GM12878 (cell line): ENCODE data around the gene C11orf42. TPM values are rescaled to one million over a fixed set of nuclear protein-coding genes. Genes with fewer than 3 reads are reported as not detected.

Experiments
- ATAC-seq: fragments of 200-7000 bp; cut with Tn5 transposase; 3 replicates; pipeline ENCODE4 v1.9.1; 2020; ENCODE audit warnings: mild to moderate bottlenecking, moderate library complexity
- BruUV-seq: library from RNA; stranded (reverse); fragments of 400-500 nt; replicated peaks from 2 replicates; lab custom pipeline; 2021; lab: Mats Ljungman, UMichigan
- CTCF ChIA-PET: fragments of 300-600 bp; sonication (Branson Sonifier 250); formaldehyde crosslinking; extraction: SDS; loops from one replicate; lab custom pipeline; 2021; ENCODE audit warnings: inconsistent platforms; lab: Yijun Ruan, JAX
- POLR2A ChIA-PET: fragments of 350-600 bp; formaldehyde crosslinking; extraction: SDS; loops from one replicate; lab custom pipeline; 2021; ENCODE audit warnings: inconsistent platforms; lab: Charles Lee
- RAD21 ChIA-PET: fragments of 300-600 bp; sonication (Branson Sonifier 250); formaldehyde crosslinking; loops from one replicate; lab custom pipeline; 2023; ENCODE audit warnings: antibody characterized with exemption; ENCODE audit not compliant: unreplicated experiment; lab: Charles Lee
- SMC1A ChIA-PET: fragments of 300-600 bp; sonication (Branson Sonifier 250); formaldehyde crosslinking; loops from one replicate; lab custom pipeline; 2023; ENCODE audit not compliant: unreplicated experiment, uncharacterized antibody; lab: Charles Lee
- DNase-seq: peaks from one replicate; pipeline ENCODE4 v3.0.0-alpha.2; 2011; ENCODE audit warnings: low read depth, low spot score
- FAIRE-seq: peaks from 3 replicates; lab custom pipeline; 2011; peaks lifted over from hg19 to GRCh38; lab: Jason Lieb, UNC
- H2AFZ ChIP-seq: 2 replicates; pipeline ENCODE4 v1.6.0; 2011; ENCODE audit warnings: low read depth, low read length, control low read depth; ENCODE audit not compliant: control insufficient read depth
- H3K27ac ChIP-seq: 2 replicates; pipeline ENCODE4 v1.5.1; 2011; ENCODE audit warnings: control low read depth; ENCODE audit not compliant: control insufficient read depth, insufficient read depth
- H3K27me3 ChIP-seq, 2 experiments: replicated peaks in 1 of 2; 2 replicates each; pipeline versions ENCODE4 v1.6.0 to v1.6.1; 2011; ENCODE audit warnings: low read length in 1 of 2; ENCODE audit not compliant: control insufficient read depth in 2 of 2, insufficient read depth in 2 of 2
- H3K36me3 ChIP-seq, 2 experiments: 2 replicates each; pipeline ENCODE4 v1.5.1; 2011; ENCODE audit warnings: low read length in 1 of 2; ENCODE audit not compliant: control insufficient read depth in 2 of 2, insufficient read depth in 2 of 2
- H3K4me1 ChIP-seq: 2 replicates; pipeline ENCODE4 v1.6.1; 2011; ENCODE audit warnings: mild to moderate bottlenecking, low read length, moderate library complexity, mixed read lengths; ENCODE audit not compliant: control insufficient read depth, insufficient read depth
- H3K4me2 ChIP-seq: 2 replicates; pipeline ENCODE4 v1.6.0; 2011; ENCODE audit warnings: control low read depth; ENCODE audit not compliant: control insufficient read depth, insufficient read depth
- H3K4me3 ChIP-seq: fragments of 200-600 bp; sonication (generic); 2 replicates; pipeline ENCODE4 v1.5.1; 2016
- H3K79me2 ChIP-seq: 2 replicates; pipeline ENCODE4 v1.6.0; 2011; ENCODE audit warnings: low read length; ENCODE audit not compliant: control insufficient read depth, insufficient read depth
- H3K9ac ChIP-seq: 2 replicates; pipeline ENCODE4 v1.8.0; 2011; ENCODE audit warnings: low read length, control low read depth, mixed read lengths; ENCODE audit not compliant: control insufficient read depth, insufficient read depth
- H3K9me3 ChIP-seq: replicated peaks from 3 replicates; pipeline ENCODE4 v1.5.1; 2011; ENCODE audit warnings: mild to moderate bottlenecking, low read length; ENCODE audit not compliant: control insufficient read depth, insufficient read depth
- H4K20me1 ChIP-seq: 2 replicates; pipeline ENCODE4 v1.6.0; 2011; ENCODE audit not compliant: control insufficient read depth, insufficient read depth
- BMI1 ChIP-seq: fragments of 450-650 bp; IDR thresholded peaks from 2 replicates; pipeline ENCODE4 v1.6.1; 2016; ENCODE audit warnings: mild to moderate bottlenecking, moderate library complexity, borderline replicate concordance
- BRCA1 ChIP-seq: IDR thresholded peaks from 2 replicates; pipeline ENCODE4 v1.6.1; 2011; ENCODE audit warnings: low read depth, low read length, improper control_type of control experiment
- CHD2 ChIP-seq: IDR thresholded peaks from 2 replicates; pipeline ENCODE4 v1.6.1; 2011; ENCODE audit warnings: low read depth, low read length, improper control_type of control experiment, borderline replicate concordance
- EP300 ChIP-seq, 2 experiments: fragments of 150-350 bp in 1 of 2; IDR thresholded peaks; 2 replicates each; pipeline ENCODE4 v1.6.1; 2011 to 2012; ENCODE audit warnings: low read depth in 2 of 2, low read length in 2 of 2, borderline replicate concordance in 1 of 2, improper control_type of control experiment in 1 of 2, inconsistent platforms in 1 of 2; ENCODE audit not compliant: control insufficient read depth in 1 of 2
- HCFC1 ChIP-seq: fragments of 150-350 bp; IDR thresholded peaks from 2 replicates; pipeline ENCODE4 v1.6.1; 2014; ENCODE audit warnings: low read length
- JUNB ChIP-seq: IDR thresholded peaks from 2 replicates; pipeline ENCODE4 v1.6.1; 2016; ENCODE audit warnings: antibody characterized with exemption, mild to moderate bottlenecking
- MYB ChIP-seq: fragments of 150-350 bp; IDR thresholded peaks from 2 replicates; pipeline ENCODE4 v1.6.1; 2014; ENCODE audit warnings: mild to moderate bottlenecking, low read depth, low read length, borderline replicate concordance
- PRDM15 ChIP-seq: fragments of 450-650 bp; formaldehyde crosslinking; IDR thresholded peaks from 2 replicates; pipeline ENCODE4 v1.4.0; 2020; ENCODE audit warnings: mild to moderate bottlenecking, moderate library complexity
- WGBS: methylation state at CpG from one replicate; pipeline ENCODE4 v1.1.6; 2016; ENCODE audit warnings: low lambda C conversion rate; ENCODE audit not compliant: insufficient replicate concordance, insufficient coverage; ENCODE audit errors: missing lambda C conversion rate; 5-methylcytosine and 5-hydroxymethylcytosine counted together
- in situ Hi-C: fragments of 300-500 bp; cut with MboI; formaldehyde crosslinking; loops from 9 replicates; pipeline ENCODE4 v1.14.3; 2018; ENCODE audit warnings: mixed read lengths
- intact Hi-C: fragments of 100-400 bp; cut with micrococcal nuclease; formaldehyde crosslinking; loops from one replicate; pipeline ENCODE4 v1.14.2; 2022; ENCODE audit not compliant: unreplicated experiment
- polyA plus RNA-seq, 11 experiments: library from polyadenylated mRNA; depleted of rRNA in 4 of 11; unstranded in 6 of 11; stranded (reverse) in 5 of 11; fragments of >200 nt; fragmentation: Nextera tagmentation in 4 of 11; fragmentation: Illumina TruSeq in 1 of 11; extraction: Ambion mirVana in 4 of 11; extraction: Trizol in 1 of 11; gene quantifications; 1 replicate in 1 of 11; 2 replicates in 10 of 11; pipeline versions ENCODE4 v1.2.1 to v1.2.3, GENCODE V29; 2011 to 2016; ENCODE audit warnings: inconsistent platforms in 2 of 11, missing spikeins in 2 of 11, low read depth in 1 of 11
- total RNA-seq, 4 experiments: library from RNA; depleted of rRNA in 3 of 4; stranded (reverse); fragments of >200 nt in 3 of 4; fragmentation: Illumina TruSeq in 1 of 4; extraction: Trizol in 1 of 4; gene quantifications; 2 replicates each; pipeline versions ENCODE4 v1.2.1 to v1.2.3, GENCODE V29; 2013 to 2021

Gene C11orf42
- total and polyA plus RNA-seq, 10 of the 15 experiments (the other 5 are each of a cell fraction or from before 2014, with no cell fraction given), result 0.19 TPM; not detected in 9

- H4K20me1 ChIP-seq, result no peaks in the 10 kb centered on the region
- in situ Hi-C loops (no loop called here), intact Hi-C loops (no loop called here)
- H3K36me3 ChIP-seq, result no peaks in the 10 kb centered on the region
- no peaks in the 10 kb centered on the region for H3K4me1 ChIP-seq
- BruUV-seq, result no TSS peak
- no peak overlapping the region for H2AFZ ChIP-seq
- POLR2A ChIA-PET, result interaction anchor here (1.2 kb wide), 1 partner anchor 66 kb away, joined by 3 read pairs; no protein-coding TSS in a partner anchor
- no peak for DNase-seq
- no peaks in the 10 kb centered on the region for H3K79me2 ChIP-seq
- H3K9me3 ChIP-seq, result no peaks in the 10 kb centered on the region
- no peak overlapping the region for H3K4me3 ChIP-seq
- no peak for FAIRE-seq
- RAD21 ChIA-PET, result interaction anchor here (4.7 kb wide), 1 partner anchor 100 kb away, joined by 34 read pairs; no protein-coding TSS in a partner anchor
- H3K27me3 ChIP-seq, result peaks cover 2 to 3% of the 10 kb centered on the region in 2 experiments; a peak in 1 of 4 replicates
- SMC1A ChIA-PET, result interaction anchor here (0.5 to 3.5 kb wide), 8 partner anchors 9 to 110 kb away, joined by 3 to 15 read pairs (median 3); no protein-coding TSS in a partner anchor
- H3K27ac ChIP-seq, result no peak overlapping the region
- peak; percentile 71 for ATAC-seq
- TF ChIP-seq PRDM15 (CRISPR knock-in tag) (no peak), JUNB (0 out of 2 replicates have a peak, but pooled peaks have one; percentile 18)
- no peak overlapping the region for H3K9ac ChIP-seq
- 0% methylated on average over 1 of the region's 1 CpG for WGBS
- H3K4me2 ChIP-seq, result no peak overlapping the region
- CTCF ChIA-PET, result interaction anchor here (0.5 to 5.0 kb wide), 10 partner anchors 9 to 546 kb away, joined by 3 to 55 read pairs (median 4); partner anchors contain the start of genes CAVIN3, CNGA4, FHIP1B and OR6A2
These were observed 47.8 kb downstream of the C11orf42 start for GRCh38 chr11:6253197-6253596.

GRCh38 chr11:6258141-6258540 lies 52.8 kb downstream of the C11orf42 start:
- BruUV-seq, result no TSS peak
- no peak for DNase-seq
- H4K20me1 ChIP-seq, result no peaks in the 10 kb centered on the region
- no peak overlapping the region for H3K4me2 ChIP-seq
- in situ Hi-C loops, result no loop called here
- WGBS, result 31% methylated on average over 3 of the region's 3 CpGs
- CTCF ChIA-PET, result no interaction called here
- no peak for TF ChIP-seq MYB
- TF ChIP-seq BMI1, result no peak
- no peak for TF ChIP-seq HCFC1
- no peak for TF ChIP-seq EP300 (IDR thresholded peaks at IDR 0.05; ENCODE audit: borderline replicate concordance in 1 of 2, control insufficient read depth in 1 of 2, low read depth in 2 of 2, low read length in 2 of 2)
- no peak for TF ChIP-seq BRCA1
- TF ChIP-seq CHD2, result no peak
- TF ChIP-seq, all 136 proteins: peak for 0
- Histone ChIP-seq H3K27me3 (peaks cover 10 to 19% of the 10 kb centered on the region in 2 experiments), H3K4me3 (no peak overlapping the region), H3K4me1 (no peaks in the 10 kb centered on the region), H2AFZ (no peak overlapping the region), H3K36me3 (no peaks in the 10 kb centered on the region), H3K9me3 (no peaks in the 10 kb centered on the region), H3K79me2 (no peaks in the 10 kb centered on the region), H3K9ac (no peak overlapping the region), H3K27ac (no peak overlapping the region)
- SMC1A ChIA-PET, result no interaction called here
- intact Hi-C loops, result no loop called here
- ATAC-seq, result no peak
- FAIRE-seq, result no peak
- POLR2A ChIA-PET, result no interaction called here
- RAD21 ChIA-PET, result no interaction called here
